Measurements from ENCODE around the gene SDK1.
"Not testable (repeated sequence)": the region's sequence is repeated elsewhere in the genome, so short reads cannot be mapped to it uniquely, and the experiment has no call there.

SDK1 gene

DNA sequence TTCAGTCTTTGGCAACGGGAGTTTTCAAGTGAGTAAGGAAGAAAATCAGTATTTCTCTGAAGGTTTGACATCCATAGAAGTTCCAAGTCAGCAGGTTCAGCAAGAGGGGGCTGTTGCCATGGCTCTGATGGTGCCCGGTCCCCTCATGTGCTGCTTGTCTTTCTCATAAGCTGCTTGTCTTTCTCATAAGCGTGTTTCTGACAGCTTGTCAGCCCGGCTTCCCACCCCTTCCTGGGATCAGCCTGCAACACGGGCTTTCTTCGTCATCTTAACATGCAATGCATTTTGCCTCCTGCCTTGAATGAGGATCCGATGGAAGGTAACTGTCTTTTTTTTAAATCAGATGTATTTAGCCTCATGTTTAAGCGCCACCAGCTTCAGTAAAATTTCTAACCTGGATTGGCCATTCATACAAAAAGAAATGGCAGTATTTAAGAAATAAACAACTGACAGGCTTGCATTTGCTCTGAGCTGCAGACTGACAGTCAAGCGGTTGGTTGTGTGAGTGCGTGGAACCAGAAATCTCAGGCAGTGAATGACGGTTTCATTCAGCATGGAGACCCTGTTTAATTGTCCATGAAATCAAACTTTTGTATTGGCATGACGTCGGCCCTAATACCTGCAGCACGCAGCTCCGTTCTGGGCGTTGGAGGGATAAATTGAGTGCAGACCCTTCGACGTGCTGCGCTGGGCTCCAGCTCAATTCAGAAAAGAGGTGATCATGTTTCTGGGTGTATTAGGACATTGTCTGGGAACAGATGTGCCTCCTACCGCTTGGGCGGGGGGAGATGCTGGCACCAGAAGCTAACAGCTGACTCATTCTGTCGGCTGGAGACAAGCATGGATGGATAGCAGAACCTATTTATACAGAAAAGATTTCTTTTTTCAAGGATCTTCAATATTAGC, 926.3 kb downstream of the SDK1 start:
- no peak for DNase-seq (ENCODE audit: low read depth)

DNA sequence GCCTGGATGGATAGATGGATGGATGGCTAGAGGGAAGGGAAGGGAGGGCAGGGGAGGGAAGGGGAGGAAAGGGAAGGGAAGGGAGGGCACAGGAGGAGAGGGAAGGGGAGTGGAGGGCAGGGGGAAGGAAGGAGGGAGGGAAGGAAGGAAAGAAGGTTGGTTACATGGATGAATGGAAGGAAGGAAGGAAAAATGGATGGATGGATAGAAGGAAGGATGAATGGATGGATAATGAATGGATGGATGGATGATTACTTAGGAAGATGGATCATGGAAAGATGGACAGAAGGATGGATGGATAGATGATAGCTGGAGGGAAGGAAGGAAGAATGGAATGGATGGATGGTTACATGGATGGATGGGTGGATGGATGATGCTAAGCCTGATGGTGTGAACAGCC, 929.3 kb downstream of the SDK1 start:
- no peak for DNase-seq (ENCODE audit: low read depth)

DNA sequence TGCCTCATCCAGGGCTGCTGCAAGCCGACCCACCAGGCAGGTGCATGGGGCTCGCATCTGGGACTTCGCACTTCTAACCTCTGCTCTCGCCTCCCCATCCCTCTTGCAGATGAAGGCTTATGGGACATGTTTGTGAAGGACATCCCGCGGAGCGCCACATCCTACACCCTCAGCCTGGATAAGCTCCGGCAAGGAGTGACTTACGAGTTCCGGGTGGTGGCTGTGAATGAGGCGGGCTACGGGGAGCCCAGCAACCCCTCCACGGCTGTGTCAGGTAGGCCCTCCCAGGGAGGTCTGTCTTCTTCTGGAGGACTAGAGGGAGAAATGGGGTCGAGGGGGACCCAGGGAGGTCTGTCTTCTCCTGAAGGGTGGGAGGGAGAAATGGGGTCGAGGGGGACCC, 932.1 kb downstream of the SDK1 start:
- DNase-seq (ENCODE audit: low read depth): no peak

DNA sequence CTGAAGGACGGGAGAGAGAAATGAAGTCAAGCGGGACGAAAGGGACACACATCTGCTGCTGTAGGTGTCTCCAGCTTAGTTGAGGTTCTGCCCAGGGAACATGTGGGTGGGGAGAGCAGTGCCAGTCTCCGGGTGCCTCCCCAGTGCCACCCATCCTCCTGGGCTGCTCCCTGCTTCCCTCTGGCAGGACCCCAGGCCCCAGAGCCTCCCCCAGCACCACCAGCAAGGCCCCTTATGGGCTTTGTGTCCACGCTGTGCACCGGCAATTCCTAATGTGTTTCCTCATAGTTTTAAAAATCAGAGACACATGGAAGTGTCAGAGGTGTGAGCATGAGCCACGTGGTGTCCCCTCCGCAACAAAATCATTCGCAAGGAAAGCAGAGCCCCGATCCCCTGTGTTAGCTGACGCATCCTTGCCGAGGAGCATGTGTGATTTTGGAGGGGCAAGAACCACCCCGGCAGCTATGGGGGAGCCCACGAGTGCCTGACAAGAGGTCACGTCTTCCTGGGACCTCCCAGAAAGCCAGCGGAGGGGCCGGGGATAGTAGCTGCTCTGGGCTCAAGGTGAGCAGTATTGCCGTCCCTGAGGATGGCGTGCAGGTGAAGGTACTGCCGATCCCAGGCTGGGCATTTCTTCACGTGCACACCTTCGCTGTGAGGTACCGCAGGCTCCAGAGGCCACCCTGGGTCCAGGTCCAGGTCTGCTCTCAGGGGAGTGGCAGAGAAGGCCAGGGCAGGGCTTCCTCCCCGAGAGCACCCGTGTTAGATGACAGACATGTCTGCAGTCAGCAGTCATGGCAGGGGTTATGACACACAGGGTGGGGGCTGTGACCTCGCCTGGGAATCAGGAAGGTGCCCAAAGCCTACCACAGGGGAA, 932.8 kb downstream of the SDK1 start:
- DNase-seq (ENCODE audit: low read depth): no peak

DNA sequence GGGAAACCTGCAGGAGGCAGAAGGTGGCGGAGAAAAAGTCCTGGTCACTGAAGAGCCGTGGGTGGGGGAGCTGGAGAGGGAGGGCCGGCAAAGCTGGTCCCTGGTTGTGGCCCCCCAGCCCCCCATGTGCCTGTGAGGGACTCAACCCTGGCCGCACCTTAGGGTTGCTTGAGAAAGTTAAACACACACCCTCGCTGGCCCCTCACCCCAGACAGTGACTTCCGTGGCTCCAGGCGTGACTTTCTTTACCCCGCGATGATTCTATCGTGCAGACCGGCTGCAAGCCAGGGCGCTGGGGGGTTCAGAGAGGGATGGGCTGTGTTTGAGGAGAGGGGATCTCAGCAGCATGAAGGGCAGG, 933.4 kb downstream of the SDK1 start:
- DNase-seq (ENCODE audit: low read depth): no peak

DNA sequence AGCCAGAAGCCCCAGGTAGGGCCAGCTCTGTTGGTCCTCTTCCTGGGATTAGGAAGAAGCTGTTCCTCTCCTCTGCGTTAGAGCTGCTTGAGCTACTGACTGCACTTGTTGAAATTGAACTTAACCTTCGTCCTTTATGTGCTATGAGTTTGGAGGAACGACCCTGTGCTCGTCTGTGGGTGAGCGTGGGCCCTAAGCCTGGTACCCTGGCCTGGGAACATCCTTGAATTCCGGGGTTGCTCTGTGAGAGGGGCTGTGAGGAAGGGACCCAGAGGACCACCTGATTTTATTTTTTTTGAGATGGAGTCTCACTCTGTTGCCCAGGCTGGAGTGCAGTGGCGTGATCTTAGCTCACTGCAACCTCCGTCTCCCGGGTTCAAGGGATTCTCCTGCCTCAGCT, 933.8 kb downstream of the SDK1 start:
- no peak for DNase-seq (ENCODE audit: low read depth)

DNA sequence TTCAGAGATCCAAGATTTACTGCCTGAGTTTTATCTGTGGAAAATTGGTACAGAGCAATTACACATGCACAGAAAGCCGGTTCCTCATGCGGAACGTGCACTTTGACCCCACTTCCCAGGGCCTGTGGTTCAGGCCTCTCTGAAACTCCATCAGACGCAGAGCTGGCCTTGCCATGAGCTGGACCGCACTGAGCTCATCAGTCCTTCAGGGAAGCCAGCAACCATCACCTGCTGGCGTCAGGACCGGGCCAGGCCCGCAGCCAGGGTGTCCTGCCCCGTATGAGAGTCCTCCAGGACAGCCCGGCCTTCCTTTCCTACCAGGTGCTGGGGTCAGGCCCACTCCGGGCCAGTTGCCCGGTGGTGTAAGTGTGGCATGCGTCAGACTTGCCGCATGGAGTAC, 934.5 kb downstream of the SDK1 start:
- no peak for DNase-seq (ENCODE audit: low read depth)

DNA sequence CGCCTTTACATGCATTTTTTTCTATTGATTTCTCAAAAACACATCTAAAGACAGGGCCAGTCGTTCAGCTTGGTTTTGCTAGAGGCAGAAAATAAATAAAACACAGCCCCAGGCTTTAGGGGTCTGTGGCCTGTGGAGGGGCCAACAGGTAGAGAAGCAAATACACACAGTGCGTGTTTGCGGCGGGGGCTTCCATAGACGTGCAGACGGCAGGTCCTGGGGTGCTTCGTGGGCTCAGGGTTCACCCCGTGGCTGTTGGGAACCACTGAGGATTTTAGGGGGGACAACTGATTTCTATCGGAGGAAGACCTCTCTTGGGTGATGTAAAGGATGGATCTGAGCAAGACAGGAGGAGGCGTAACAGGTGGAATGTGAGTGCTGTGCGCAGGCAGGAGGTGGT, 935.3 kb downstream of the SDK1 start:
- no peak for DNase-seq (ENCODE audit: low read depth)

DNA sequence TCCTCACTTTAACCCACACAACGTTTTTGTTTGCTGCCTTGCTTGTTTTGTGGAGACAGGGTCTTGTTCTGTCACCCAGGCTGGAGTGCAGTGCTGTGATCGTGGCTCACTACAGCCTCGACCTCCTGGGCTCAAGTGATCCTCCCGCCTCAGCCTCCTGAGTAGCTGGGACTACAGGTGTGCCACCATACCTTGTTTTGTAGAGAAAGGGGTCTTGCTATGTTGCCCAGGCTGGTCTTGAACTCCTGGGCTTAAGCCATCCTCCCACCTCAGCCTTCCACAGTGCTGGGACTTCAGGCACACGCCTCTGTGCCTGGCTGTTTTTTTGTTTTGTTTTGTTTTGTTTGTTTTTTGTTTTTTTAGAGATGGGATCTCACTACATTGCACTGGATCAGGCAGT, 935.8 kb downstream of the SDK1 start:
- not testable (repeated sequence) for DNase-seq (ENCODE audit: low read depth)

DNA sequence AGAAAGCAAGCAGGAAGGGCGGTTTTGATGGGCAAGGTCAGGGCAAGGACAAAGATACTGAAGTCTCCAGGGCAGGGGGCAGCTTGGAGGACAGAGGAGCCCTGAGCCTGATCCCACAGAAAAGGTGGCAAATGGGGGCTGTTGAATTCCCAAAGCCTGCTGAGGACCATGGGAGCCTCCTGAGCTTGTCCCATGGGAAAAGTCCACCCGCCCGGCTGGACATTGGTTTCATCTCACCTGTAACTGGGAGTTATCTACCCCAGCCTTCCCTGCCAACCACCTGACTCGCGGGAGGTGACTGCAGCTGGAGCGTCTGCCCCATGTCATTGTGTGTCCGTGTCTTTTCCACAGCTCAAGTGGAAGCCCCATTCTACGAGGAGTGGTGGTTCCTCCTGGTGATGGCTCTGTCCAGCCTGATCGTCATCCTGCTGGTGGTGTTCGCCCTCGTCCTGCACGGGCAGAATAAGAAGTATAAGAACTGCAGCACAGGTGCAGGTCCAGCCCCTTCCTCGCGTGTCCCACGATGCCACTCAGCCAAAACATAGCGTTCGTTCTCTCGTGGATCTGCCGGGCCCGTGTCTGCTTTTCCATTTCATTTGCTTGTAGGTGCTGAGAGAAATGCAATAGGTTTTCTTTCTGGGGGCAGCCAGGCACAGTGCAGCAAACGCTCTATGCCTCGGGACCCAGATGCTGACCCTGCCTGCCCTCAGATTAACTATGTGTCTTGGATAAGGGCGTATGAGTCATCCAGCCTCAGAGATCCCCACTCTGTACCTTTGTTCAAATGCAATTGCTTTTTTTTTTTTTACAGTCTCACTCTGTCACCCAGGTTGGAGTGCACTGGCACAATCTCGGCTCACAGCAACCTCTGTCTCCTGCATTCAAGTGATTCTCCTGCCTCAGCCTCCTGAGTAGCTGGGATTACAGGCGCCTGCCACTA, 936.5 kb downstream of the SDK1 start:
- DNase-seq (ENCODE audit: low read depth): no peak

DNA sequence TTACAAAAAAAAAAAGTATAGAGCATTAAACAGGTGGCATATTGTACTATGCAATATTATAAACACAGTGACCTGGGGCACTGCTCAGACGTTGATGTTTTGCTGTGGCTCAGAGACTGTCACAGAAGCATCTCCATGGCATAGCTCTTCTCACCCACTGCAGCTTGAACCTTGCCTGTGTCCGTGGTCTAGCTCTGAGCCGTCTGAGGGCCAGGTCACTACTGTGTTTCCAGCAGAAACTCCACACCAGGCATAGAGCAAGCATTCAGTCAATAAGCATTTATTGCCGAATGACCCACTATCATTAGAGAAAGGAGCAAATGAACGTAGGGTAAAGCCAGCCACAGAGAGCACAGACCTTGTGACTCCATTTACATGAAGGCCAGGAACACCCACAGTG, 937.8 kb downstream of the SDK1 start:
- no peak for DNase-seq (ENCODE audit: low read depth)

DNA sequence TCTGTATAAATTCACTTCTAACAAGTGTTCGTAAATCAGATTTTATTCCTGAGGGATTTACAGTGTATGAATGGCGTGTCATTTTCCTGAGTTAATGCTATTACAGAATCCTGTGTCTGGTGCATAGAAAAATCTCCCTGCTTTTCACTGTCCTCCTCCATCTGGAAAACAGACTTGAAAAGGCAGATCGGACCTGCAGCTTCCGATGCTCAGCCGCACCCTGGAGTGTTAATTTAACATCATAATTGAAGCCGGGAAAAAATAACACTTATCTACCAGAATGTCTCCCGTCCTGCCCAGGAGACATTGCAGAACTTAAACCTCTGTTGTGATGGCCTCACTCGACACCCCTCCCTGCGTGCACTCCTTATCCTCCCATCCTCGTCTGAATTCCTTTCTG, 939.0 kb downstream of the SDK1 start:
- DNase-seq (ENCODE audit: low read depth): no peak

DNA sequence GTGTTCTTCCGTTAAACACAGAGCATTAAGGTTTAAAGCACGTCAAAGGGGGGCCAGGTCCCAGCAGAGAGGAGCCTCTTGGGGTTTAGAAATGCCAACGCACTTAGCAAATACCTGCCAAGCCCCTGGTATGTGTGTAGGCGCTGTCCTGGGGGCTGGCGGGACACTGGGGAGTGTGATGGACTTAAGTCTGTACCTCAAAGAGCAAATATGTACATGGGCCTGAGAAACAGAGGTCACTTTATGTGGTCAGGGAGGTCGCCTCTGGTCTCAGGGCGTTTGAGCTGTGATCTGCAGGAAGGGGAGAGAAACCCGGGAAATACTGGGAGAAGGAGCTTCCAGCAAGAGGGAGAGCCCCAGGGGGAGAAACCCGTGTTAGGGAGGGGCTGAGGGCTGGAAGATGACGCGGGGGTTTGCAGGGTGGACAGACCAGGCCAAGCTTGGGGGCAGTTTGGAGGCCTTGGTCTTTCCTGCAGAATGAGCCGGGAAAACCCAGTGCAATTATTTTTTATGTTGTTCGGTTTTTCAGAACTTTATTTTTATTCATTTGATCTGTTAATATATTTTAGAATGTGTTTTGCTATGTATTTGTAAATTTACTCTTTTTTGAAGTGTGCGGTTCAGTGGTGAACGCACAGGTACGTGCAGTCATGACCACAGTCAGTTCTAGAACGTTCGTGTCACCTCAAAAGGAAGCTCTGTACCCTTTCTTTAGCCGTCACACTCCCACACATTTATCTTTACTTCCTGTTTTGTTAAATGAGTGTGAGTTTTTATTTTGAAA, 939.7 kb downstream of the SDK1 start:
- no peak for DNase-seq (ENCODE audit: low read depth)

DNA sequence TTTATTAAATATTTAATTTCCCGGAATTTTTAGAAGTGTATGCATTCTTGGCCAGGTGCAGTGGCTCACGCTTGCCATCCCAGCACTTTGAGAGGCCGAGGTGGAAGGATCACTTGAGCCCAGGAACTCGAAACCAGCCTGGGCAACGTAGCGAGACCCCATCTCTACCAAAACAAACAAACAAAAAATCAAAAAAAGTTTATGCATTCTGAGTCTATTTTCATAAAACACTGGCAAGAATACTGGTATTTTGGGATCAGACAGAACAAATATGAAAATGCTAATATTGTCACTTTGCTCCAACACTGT, 940.2 kb downstream of the SDK1 start:
- DNase-seq (ENCODE audit: low read depth): no peak

DNA sequence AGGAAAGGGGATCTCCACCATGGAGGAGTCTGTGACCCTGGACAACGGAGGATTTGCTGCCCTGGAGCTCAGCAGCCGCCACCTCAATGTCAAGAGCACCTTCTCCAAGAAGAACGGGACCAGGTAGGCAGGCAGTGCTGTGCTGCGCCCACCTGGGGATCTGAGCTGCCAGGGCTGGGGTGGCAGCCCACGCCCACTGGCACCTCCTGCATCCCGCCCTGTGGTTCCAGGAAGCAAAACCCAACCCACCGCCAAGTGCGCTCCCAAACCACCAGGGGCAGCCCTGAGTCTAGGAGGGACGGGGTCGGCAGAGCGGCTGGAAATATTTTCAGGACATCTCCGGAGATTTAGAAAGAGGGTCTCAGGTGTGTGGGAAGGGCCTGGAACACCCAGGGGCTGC, 940.7 kb downstream of the SDK1 start:
- DNase-seq (ENCODE audit: low read depth): no peak

DNA sequence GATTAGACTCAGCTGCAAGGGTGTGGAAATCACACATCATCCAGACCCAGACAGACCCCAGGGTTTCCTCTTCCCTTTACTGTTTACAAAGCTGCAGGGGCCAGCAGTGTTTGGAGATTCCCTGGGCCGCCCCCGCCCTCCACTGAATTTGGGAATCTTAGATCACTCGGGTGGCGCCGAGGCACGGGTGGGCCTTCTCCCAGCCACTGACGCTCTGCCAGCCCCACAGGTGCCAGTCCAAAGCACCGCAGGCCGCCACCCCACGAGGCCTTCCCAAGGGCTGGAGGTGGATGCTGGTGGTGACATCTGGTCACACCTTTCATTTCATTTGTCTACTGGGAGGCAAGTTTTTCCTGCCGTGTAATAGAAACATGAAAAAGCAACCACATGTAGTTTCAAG, 941.7 kb downstream of the SDK1 start:
- DNase-seq (ENCODE audit: low read depth): no peak

DNA sequence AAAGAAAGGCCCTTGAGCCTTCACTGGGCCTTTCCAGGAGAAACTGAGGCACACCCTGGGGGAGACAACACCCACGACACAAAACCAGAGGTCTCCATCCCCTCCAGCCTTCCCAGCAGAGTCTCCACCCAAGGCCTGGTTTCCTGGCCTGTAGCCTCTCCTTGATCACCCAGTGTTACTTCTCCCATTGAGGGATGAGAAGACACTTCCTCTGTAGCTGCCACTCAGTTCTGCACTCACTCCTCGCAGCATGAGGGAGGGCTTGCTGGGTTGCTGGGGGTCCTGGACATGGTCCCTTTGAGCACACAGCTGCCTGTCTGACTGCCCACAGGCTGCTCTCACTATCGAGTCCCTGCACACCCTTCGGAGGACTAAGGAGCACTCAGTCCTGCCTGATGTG, 943.0 kb downstream of the SDK1 start:
- DNase-seq (ENCODE audit: low read depth): no peak

DNA sequence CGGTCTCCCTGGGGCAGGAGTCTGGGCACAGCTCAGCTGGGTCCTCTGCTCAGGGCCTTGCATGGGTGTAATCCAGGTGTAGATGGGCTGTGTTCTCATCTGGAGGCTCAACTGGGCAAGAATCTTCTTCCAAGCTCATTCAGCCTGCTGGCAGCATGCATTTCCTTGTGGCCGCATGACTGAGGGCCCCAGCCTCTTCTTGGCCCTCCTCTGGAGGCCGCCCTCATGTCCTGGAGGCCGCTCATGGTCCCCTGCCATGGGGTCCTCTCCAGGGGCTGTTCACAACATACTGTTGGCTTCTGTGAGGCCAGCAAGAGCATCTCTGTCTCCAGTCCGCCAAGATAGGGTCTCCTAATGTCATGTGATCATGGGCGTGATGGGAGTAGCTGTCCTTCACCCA, 943.6 kb downstream of the SDK1 start:
- DNase-seq (ENCODE audit: low read depth): no peak

DNA sequence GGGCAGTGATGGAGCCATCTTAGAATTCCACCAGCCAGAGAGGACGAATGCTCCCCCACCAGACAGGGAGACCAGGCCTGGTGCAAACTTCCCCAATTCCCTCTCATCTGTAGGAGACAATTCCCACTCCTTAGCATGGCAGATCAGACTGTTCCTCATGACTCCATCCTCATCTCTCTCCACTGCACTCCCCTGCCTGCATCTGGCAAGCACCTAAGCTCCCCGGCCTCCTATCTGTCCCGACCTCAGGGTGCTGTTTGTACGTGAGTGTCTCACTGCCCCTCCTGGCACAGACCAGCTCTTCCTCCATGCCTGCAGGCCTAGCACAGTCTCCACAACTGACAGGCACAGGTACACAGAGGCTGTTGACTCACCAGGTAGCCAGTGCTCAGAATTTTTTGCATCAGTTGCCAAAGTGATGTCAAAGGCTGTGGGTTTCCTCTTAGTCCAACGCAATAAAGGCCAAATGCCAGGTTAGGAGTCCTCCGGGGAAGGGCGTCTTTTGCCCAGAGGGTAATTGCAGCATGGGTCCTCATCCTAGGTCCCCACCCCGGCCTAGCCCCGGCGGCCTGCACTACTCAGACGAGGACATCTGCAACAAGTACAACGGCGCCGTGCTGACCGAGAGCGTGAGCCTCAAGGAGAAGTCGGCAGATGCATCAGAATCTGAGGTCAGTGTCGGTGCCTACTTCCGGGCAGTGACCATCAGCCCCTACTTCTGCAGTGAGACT, 944.2 kb downstream of the SDK1 start:
- DNase-seq (ENCODE audit: low read depth): no peak

DNA sequence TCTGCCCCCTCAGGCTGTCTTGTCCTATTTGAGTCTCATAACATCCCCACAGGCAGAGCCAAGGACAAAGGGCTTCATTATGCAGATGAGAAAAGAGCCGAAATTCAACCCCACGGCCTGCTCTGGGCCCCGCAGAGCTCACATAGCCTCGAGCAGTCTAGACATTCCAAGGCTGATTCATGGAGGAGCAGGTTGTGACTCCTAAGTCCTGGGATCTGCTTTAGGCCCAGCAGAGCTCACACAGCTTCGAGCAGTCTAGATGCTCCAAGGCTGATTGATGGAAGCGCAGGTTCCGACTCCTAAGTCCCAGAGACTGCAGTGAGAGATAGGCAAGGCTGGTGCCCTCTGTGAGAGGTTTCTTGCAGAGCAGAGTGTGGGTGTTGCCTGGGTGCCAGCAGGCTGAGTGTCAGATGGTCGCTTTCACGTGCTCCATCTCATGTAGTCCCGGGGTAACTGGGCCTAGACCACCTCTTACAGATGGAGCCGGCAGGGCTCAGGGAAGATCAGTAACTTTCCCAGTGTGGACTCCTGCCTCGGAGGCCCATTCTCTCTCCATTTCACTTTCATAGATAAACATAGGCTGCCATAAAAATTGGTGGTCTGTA, 944.9 kb downstream of the SDK1 start:
- DNase-seq (ENCODE audit: low read depth): no peak

DNA sequence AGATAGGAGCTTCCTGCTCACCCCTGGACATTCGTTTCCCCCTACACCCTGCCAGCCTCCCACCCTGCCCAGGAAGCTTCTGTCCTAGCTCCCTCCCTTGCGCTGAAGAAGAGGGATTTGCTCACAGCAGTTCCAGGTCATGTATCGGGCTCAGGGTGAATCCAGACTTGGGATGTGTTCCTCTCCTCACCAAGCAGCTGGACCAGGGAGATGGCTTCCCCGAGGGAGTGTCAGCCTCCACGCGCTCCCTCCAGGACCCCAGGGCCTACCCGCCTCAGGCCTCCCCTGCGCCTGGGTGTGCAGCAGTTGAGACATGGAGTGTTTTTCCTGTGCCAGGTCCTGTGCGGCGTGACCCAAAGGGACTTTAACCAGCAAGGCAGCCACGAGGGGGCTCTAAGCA, 945.5 kb downstream of the SDK1 start:
- DNase-seq (ENCODE audit: low read depth): no peak

All from activated T-cell treated with anti-CD3 and anti-CD28 coated beads for 48 hours (primary cell).